KMS-11 (cell line): Measurements from ENCODE around the gene AKT2.

Experiments used
- H2AFZ ChIP-seq: fragments of 200-600 bp; sonication (generic); 2 replicates; pipeline ENCODE4 v1.6.1; 2016; ENCODE audit warnings: antibody characterized with exemption, mixed run types, low read depth
- H3K27ac ChIP-seq: fragments of 200-600 bp; sonication (generic); 2 replicates; pipeline ENCODE4 v1.6.1; 2016; ENCODE audit warnings: mild to moderate bottlenecking, mixed run types
- H3K27me3 ChIP-seq: fragments of 200-600 bp; sonication (generic); 2 replicates; pipeline ENCODE4 v1.6.1; 2017; ENCODE audit warnings: mild to moderate bottlenecking, low read depth, mixed run types, moderate library complexity; ENCODE audit not compliant: insufficient read depth
- H3K36me3 ChIP-seq: fragments of 200-600 bp; sonication (generic); 2 replicates; pipeline ENCODE4 v1.6.1; 2017; ENCODE audit warnings: mild to moderate bottlenecking, mixed run types; ENCODE audit not compliant: insufficient read depth
- H3K4me1 ChIP-seq: fragments of 200-600 bp; sonication (generic); 2 replicates; pipeline ENCODE4 v1.6.1; 2016; ENCODE audit warnings: mild to moderate bottlenecking, low read depth, mixed run types; ENCODE audit not compliant: poor library complexity, severe bottlenecking
- H3K4me2 ChIP-seq: fragments of 200-600 bp; sonication (generic); 2 replicates; pipeline ENCODE4 v1.7.0; 2016; ENCODE audit warnings: mild to moderate bottlenecking, mixed run types
- H3K4me3 ChIP-seq: fragments of 200-600 bp; sonication (generic); IDR thresholded peaks from 2 replicates; pipeline ENCODE4 v1.6.1; 2017; ENCODE audit warnings: low read depth, low read length, mixed read lengths; ENCODE audit not compliant: insufficient read depth
- H3K79me2 ChIP-seq: fragments of 200-600 bp; sonication (generic); 2 replicates; pipeline ENCODE4 v1.6.1; 2016; ENCODE audit warnings: low read depth, mixed run types; ENCODE audit not compliant: insufficient read depth
- H3K9ac ChIP-seq: fragments of 200-600 bp; sonication (generic); 2 replicates; pipeline ENCODE4 v1.6.1; 2016; ENCODE audit warnings: mild to moderate bottlenecking, mixed run types
- H4K20me1 ChIP-seq: fragments of 200-600 bp; sonication (generic); 2 replicates; pipeline ENCODE4 v1.6.1; 2016; ENCODE audit warnings: mild to moderate bottlenecking, mixed run types; ENCODE audit not compliant: insufficient read depth
- TF ChIP-seq, protein P1 (sequence below): fragments of 200-600 bp; sonication (generic); conservative IDR thresholded peaks from 2 replicates; pipeline ENCODE4 v1.6.1; 2017; ENCODE audit warnings: low read depth, mild to moderate bottlenecking, antibody characterized with exemption, low read length, moderate library complexity, mixed read lengths

The AKT2 gene

DNA sequence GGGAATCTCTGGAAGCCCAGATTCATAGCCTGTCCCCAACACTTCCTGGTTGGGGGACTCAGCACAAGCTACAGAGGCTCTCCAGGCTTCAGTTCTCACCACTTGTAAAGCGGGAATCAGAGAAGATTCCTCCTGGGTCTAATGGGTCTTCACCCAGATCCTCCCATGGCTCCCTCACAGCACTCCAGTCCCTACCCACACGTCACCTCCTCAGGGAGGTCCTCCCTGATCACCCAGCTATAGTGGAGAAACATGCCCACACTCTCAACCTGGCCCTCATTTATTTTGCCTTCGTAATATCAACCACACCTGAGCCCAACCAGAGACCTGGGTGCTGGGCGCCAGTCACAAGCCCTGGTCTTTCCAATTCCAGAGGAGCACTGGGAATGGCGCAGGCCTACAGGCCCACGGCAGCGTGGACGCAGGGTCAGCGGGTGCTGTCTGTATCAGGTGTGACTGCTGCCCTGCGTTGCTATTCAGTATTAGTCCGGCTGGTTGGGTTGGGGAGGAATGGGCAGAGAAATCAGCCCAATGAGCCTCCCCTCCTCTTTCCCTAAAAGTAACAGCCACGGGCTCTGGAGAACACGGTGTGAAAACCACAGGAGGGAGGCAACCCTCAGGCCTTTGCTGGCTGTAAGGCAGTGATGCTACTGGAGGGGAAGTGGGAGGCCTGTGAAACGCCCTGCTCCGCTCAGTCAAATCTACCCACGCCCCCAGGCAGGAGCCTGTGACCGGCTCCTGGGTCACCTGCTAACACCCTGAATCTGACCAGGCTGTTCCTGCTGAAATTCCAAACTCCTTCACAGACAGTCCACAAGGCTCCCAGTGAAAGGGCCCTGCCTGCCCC, 5.2 kb downstream of the AKT2 start:
- H3K9ac ChIP-seq = no peak overlapping the region
- H3K79me2 ChIP-seq = peaks cover 90% of the 10 kb centered on the region
- no peak overlapping the region for H3K4me2 ChIP-seq
- no peaks in the 10 kb centered on the region for H3K27me3 ChIP-seq
- no peak overlapping the region for H2AFZ ChIP-seq
- TF ChIP-seq, protein P1, sequence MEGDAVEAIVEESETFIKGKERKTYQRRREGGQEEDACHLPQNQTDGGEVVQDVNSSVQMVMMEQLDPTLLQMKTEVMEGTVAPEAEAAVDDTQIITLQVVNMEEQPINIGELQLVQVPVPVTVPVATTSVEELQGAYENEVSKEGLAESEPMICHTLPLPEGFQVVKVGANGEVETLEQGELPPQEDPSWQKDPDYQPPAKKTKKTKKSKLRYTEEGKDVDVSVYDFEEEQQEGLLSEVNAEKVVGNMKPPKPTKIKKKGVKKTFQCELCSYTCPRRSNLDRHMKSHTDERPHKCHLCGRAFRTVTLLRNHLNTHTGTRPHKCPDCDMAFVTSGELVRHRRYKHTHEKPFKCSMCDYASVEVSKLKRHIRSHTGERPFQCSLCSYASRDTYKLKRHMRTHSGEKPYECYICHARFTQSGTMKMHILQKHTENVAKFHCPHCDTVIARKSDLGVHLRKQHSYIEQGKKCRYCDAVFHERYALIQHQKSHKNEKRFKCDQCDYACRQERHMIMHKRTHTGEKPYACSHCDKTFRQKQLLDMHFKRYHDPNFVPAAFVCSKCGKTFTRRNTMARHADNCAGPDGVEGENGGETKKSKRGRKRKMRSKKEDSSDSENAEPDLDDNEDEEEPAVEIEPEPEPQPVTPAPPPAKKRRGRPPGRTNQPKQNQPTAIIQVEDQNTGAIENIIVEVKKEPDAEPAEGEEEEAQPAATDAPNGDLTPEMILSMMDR = no peak
- H3K27ac ChIP-seq = no peak overlapping the region
- H4K20me1 ChIP-seq = peaks cover 8% of the 10 kb centered on the region; the same call in 1 of the 2 replicates
- no peak overlapping the region for H3K4me3 ChIP-seq
- H3K4me1 ChIP-seq = peaks cover 17% of the 10 kb centered on the region
- no peaks in the 10 kb centered on the region for H3K36me3 ChIP-seq

GRCh38 chr19:40279120-40279551, 6.0 kb downstream of the AKT2 start:
- TF ChIP-seq, protein P1 = no peak
- no peaks in the 10 kb centered on the region for H3K36me3 ChIP-seq
- H3K4me3 ChIP-seq = no peak overlapping the region
- peaks cover 91% of the 10 kb centered on the region for H3K79me2 ChIP-seq
- H3K4me2 ChIP-seq = no peak overlapping the region
- H2AFZ ChIP-seq = no peak overlapping the region
- H3K27me3 ChIP-seq = no peaks in the 10 kb centered on the region
- H3K9ac ChIP-seq = no peak overlapping the region
- peaks cover 16% of the 10 kb centered on the region for H3K4me1 ChIP-seq
- H3K27ac ChIP-seq = no peak overlapping the region
- H4K20me1 ChIP-seq = peaks cover 8% of the 10 kb centered on the region; the same call in 1 of the 2 replicates

GRCh38 chr19:40278361-40279035, 6.6 kb downstream of the AKT2 start:
- peaks cover 91% of the 10 kb centered on the region for H3K79me2 ChIP-seq
- no peak overlapping the region for H3K4me2 ChIP-seq
- no peak overlapping the region for H2AFZ ChIP-seq
- H3K4me3 ChIP-seq = no peak overlapping the region
- peaks cover 8% of the 10 kb centered on the region; the same call in 1 of the 2 replicates for H4K20me1 ChIP-seq
- H3K4me1 ChIP-seq = peaks cover 10% of the 10 kb centered on the region
- H3K9ac ChIP-seq = no peak overlapping the region
- H3K36me3 ChIP-seq = no peaks in the 10 kb centered on the region
- H3K27ac ChIP-seq = no peak overlapping the region
- H3K27me3 ChIP-seq = no peaks in the 10 kb centered on the region
- TF ChIP-seq, protein P1 = no peak

DNA sequence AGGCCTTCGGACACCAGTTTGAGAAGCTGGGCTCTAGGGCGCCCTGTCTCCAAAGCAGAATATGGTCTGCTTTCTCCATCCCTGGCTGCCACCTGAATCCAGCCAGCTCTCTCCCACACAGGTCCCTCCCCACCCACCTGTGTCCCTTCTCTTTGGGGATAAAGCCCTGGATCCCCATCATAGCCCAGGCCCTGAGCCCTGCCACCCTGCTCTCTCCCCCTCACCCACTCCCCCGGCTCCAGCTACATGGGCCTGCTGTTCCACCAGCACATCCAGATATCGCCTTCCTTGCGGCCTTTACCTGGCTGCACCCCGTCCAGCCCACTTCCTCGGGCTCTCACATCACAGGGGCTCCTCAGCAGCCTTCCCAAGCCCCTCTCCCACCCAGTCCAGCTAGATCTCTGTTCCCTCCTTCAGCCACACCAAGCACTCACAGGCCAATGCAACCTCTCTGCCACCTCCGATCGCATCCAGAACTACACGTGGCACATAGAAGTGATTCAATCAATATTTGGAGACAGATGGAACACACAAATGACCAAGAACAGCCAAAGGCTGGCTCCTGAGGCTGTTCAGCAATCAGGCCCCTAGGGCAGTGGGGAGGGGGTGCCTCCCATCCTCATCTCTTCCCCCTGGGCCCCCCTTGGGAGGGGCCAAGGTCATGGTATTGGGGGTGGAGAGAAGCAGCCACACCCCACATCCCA, 7.6 kb downstream of the AKT2 start:
- no peak overlapping the region for H3K9ac ChIP-seq
- H3K27me3 ChIP-seq = no peaks in the 10 kb centered on the region
- no peak overlapping the region for H3K4me3 ChIP-seq
- TF ChIP-seq, protein P1 = no peak
- H3K27ac ChIP-seq = no peak overlapping the region
- H3K4me1 ChIP-seq = peaks cover under 1% of the 10 kb centered on the region
- H3K4me2 ChIP-seq = no peak overlapping the region
- H2AFZ ChIP-seq = no peak overlapping the region
- peaks cover 89% of the 10 kb centered on the region for H3K79me2 ChIP-seq
- peaks cover 8% of the 10 kb centered on the region; the same call in 1 of the 2 replicates for H4K20me1 ChIP-seq
- no peaks in the 10 kb centered on the region for H3K36me3 ChIP-seq
